Mesenchymal stem cell (in vitro differentiated cells and primary cell): ENCODE results near the gene NDFIP2.

Source experiments
- DNase-seq: peaks from one replicate; pipeline ENCODE4 v3.0.0-alpha.2; 2013
- H2AFZ ChIP-seq: one replicate; pipeline ENCODE4 v1.6.1; 2013; ENCODE audit warnings: low read depth, mild to moderate bottlenecking, control low read depth, inconsistent platforms, low read length, moderate library complexity
- H2AK5ac ChIP-seq: 2 replicates; pipeline ENCODE4 v1.6.1; 2013; ENCODE audit warnings: low read length, moderate library complexity, mild to moderate bottlenecking, inconsistent platforms; ENCODE audit not compliant: severe bottlenecking
- H2BK120ac ChIP-seq: one replicate; pipeline ENCODE4 v1.6.1; 2013; ENCODE audit warnings: low read depth, mild to moderate bottlenecking, inconsistent platforms, low read length, moderate library complexity
- H2BK12ac ChIP-seq, 2 experiments: one replicate each; pipeline ENCODE4 v1.6.1; 2013; ENCODE audit warnings: inconsistent platforms in 2 of 2, low read length in 2 of 2, mild to moderate bottlenecking in 2 of 2, moderate library complexity in 2 of 2, control low read depth in 1 of 2
- H2BK15ac ChIP-seq: one replicate; pipeline ENCODE4 v1.6.1; 2013; ENCODE audit warnings: mild to moderate bottlenecking, low read depth, inconsistent platforms; ENCODE audit not compliant: poor library complexity, severe bottlenecking
- H2BK5ac ChIP-seq: 2 replicates; pipeline ENCODE4 v1.6.1; 2013; ENCODE audit warnings: low read depth, mild to moderate bottlenecking, low read length, control low read depth, inconsistent platforms; ENCODE audit not compliant: poor library complexity, severe bottlenecking
- H3K14ac ChIP-seq, 2 experiments: one replicate each; pipeline ENCODE4 v1.6.1; 2013; ENCODE audit warnings: inconsistent platforms in 2 of 2, low read length in 2 of 2, control low read depth in 1 of 2, mild to moderate bottlenecking in 1 of 2, moderate library complexity in 1 of 2
- H3K18ac ChIP-seq, 2 experiments: one replicate each; pipeline ENCODE4 v1.6.1; 2013; ENCODE audit warnings: inconsistent platforms in 2 of 2, low read length in 2 of 2, control low read depth in 1 of 2, low read depth in 1 of 2, mild to moderate bottlenecking in 1 of 2
- H3K23ac ChIP-seq, 2 experiments: one replicate each; pipeline ENCODE4 v1.6.1; 2013; ENCODE audit warnings: inconsistent platforms in 2 of 2, low read length in 2 of 2, mild to moderate bottlenecking in 2 of 2, moderate library complexity in 2 of 2, control low read depth in 1 of 2
- H3K27ac ChIP-seq: 2 replicates; pipeline ENCODE4 v1.5.1; 2013; ENCODE audit warnings: mild to moderate bottlenecking, moderate library complexity, low read length, control low read depth, inconsistent platforms; ENCODE audit not compliant: poor library complexity, severe bottlenecking
- H3K27me3 ChIP-seq, 2 experiments: 2 replicates each; pipeline versions ENCODE4 v1.6.1 to v1.7.0; 2013; ENCODE audit warnings: low read length in 2 of 2, mild to moderate bottlenecking in 2 of 2, moderate library complexity in 2 of 2, control low read depth in 1 of 2, inconsistent platforms in 1 of 2; ENCODE audit not compliant: control insufficient read depth in 1 of 2, insufficient read depth in 1 of 2
- H3K36me3 ChIP-seq, 2 experiments: 2 replicates each; pipeline versions ENCODE4 v1.6.1 to v1.7.0; 2013; ENCODE audit warnings: low read length in 2 of 2, control low read depth in 1 of 2, inconsistent platforms in 1 of 2, low read depth in 1 of 2, mild to moderate bottlenecking in 1 of 2; ENCODE audit not compliant: insufficient read depth in 2 of 2, control insufficient read depth in 1 of 2
- H3K4ac ChIP-seq, 2 experiments: one replicate each; pipeline ENCODE4 v1.6.1; 2013; ENCODE audit warnings: inconsistent platforms in 2 of 2, low read length in 2 of 2, mild to moderate bottlenecking in 2 of 2, moderate library complexity in 2 of 2, control low read depth in 1 of 2, low read depth in 1 of 2
- H3K4me1 ChIP-seq: 2 replicates; pipeline ENCODE4 v1.6.1; 2013; ENCODE audit warnings: low read depth, low read length, control low read depth; ENCODE audit not compliant: control insufficient read depth, insufficient read depth
- H3K4me2 ChIP-seq: 2 replicates; pipeline ENCODE4 v1.6.1; 2013; ENCODE audit warnings: low read length, mild to moderate bottlenecking, inconsistent platforms; ENCODE audit not compliant: poor library complexity, severe bottlenecking
- H3K4me3 ChIP-seq, 2 experiments: 2 replicates each; pipeline versions ENCODE4 v1.5.1 to v1.7.0; 2013; ENCODE audit warnings: low read length in 2 of 2, mild to moderate bottlenecking in 2 of 2, control low read depth in 1 of 2, low read depth in 1 of 2; ENCODE audit not compliant: insufficient read depth in 1 of 2
- H3K79me1 ChIP-seq: replicated peaks from 2 replicates; pipeline ENCODE4 v1.6.1; 2013; ENCODE audit warnings: mild to moderate bottlenecking, control low read depth, low read length, inconsistent platforms; ENCODE audit not compliant: poor library complexity, severe bottlenecking
- H3K9ac ChIP-seq: 2 replicates; pipeline ENCODE4 v1.7.0; 2013; ENCODE audit warnings: mild to moderate bottlenecking, low read length, moderate library complexity
- H3K9me3 ChIP-seq: 2 replicates; pipeline ENCODE4 v1.7.0; 2013; ENCODE audit warnings: mild to moderate bottlenecking, low read length; ENCODE audit not compliant: control insufficient read depth
- H4K8ac ChIP-seq: one replicate; pipeline ENCODE4 v1.6.1; 2013; ENCODE audit warnings: inconsistent platforms, mild to moderate bottlenecking, low read length, moderate library complexity
- H4K91ac ChIP-seq: one replicate; pipeline ENCODE4 v1.6.1; 2013; ENCODE audit warnings: mild to moderate bottlenecking, low read length, inconsistent platforms
- WGBS: methylation state at CpG from one replicate; pipeline ENCODE4 v1.1.7; 2013; ENCODE audit warnings: mixed read lengths; 5-methylcytosine and 5-hydroxymethylcytosine counted together

Gene NDFIP2

GRCh38 chr13:79435561-79435990 is 45.4 kb upstream of the NDFIP2 start:
- Histone ChIP-seq H3K4me3 (no peak overlapping the region), H3K36me3 (peaks cover 0 to 5% of the 10 kb centered on the region in 2 experiments), H2BK5ac (no peak overlapping the region), H3K9ac (no peak overlapping the region), H3K27me3 (no peaks in the 10 kb centered on the region), H3K79me1 (no peaks in the 10 kb centered on the region), H3K4me2 (no peak overlapping the region), H4K91ac (no peak overlapping the region), H4K8ac (no peak overlapping the region), H3K4me1 (no peaks in the 10 kb centered on the region), H3K27ac (no peak overlapping the region), H2BK120ac (no peak overlapping the region), H3K9me3 (no peaks in the 10 kb centered on the region), H2AFZ (no peak overlapping the region), H3K23ac (no peak overlapping the region), H2AK5ac (no peak overlapping the region), H2BK15ac (no peak overlapping the region), H3K4ac (no peak overlapping the region), H3K14ac (no peak overlapping the region), H3K18ac (no peak overlapping the region), H2BK12ac (no peak overlapping the region)
- WGBS, result no CpG with 5 or more reads among the region's 1 CpG
- DNase-seq, result peak; percentile 57

- H3K4ac ChIP-seq, result no peak overlapping the region
- no peak overlapping the region for H3K14ac ChIP-seq
- no peak overlapping the region for H2BK12ac ChIP-seq
- H4K8ac ChIP-seq, result no peak overlapping the region
- no peak overlapping the region for H3K4me2 ChIP-seq
- H2AFZ ChIP-seq, result no peak overlapping the region
- H2BK15ac ChIP-seq, result no peak overlapping the region
- H3K4me3 ChIP-seq, result no peak overlapping the region
- H2BK120ac ChIP-seq, result no peak overlapping the region
- H3K79me1 ChIP-seq, result no peaks in the 10 kb centered on the region
- H3K9me3 ChIP-seq, result no peaks in the 10 kb centered on the region
- H4K91ac ChIP-seq, result no peak overlapping the region
- no peaks in the 10 kb centered on the region for H3K27me3 ChIP-seq
- H3K9ac ChIP-seq, result no peak overlapping the region
- no peak overlapping the region for H2BK5ac ChIP-seq
- H2AK5ac ChIP-seq, result no peak overlapping the region
- H3K36me3 ChIP-seq, result no peaks in the 10 kb centered on the region
- no peak overlapping the region for H3K27ac ChIP-seq
- no peak for DNase-seq
- WGBS, result no CpG with 5 or more reads among the region's 1 CpG
- H3K23ac ChIP-seq, result no peak overlapping the region
- no peak overlapping the region for H3K18ac ChIP-seq
- H3K4me1 ChIP-seq, result no peaks in the 10 kb centered on the region
Measured at GRCh38 chr13:79439275-79439674, 41.7 kb upstream of the NDFIP2 start.

- no peak overlapping the region for H3K18ac ChIP-seq
- H4K91ac ChIP-seq, result no peak overlapping the region
- no peak overlapping the region for H2BK120ac ChIP-seq
- no peak overlapping the region for H2BK15ac ChIP-seq
- no peaks in the 10 kb centered on the region for H3K4me1 ChIP-seq
- WGBS, result 84% methylated on average over 5 of the region's 5 CpGs
- H3K14ac ChIP-seq, result no peak overlapping the region
- H3K36me3 ChIP-seq, result no peaks in the 10 kb centered on the region
- H3K9ac ChIP-seq, result no peak overlapping the region
- H3K27ac ChIP-seq, result no peak overlapping the region
- no peak overlapping the region for H3K4me3 ChIP-seq
- H3K27me3 ChIP-seq, result no peaks in the 10 kb centered on the region
- H3K23ac ChIP-seq, result no peak overlapping the region
- DNase-seq, result no peak
- no peaks in the 10 kb centered on the region for H3K9me3 ChIP-seq
- no peak overlapping the region for H2AFZ ChIP-seq
- no peaks in the 10 kb centered on the region for H3K79me1 ChIP-seq
- no peak overlapping the region for H2BK5ac ChIP-seq
- H2AK5ac ChIP-seq, result no peak overlapping the region
- no peak overlapping the region for H4K8ac ChIP-seq
- H2BK12ac ChIP-seq, result no peak overlapping the region
- H3K4ac ChIP-seq, result no peak overlapping the region
- no peak overlapping the region for H3K4me2 ChIP-seq
Measured at GRCh38 chr13:79440958-79441528, 39.9 kb upstream of the NDFIP2 start.

- Histone ChIP-seq H3K9ac (no peak overlapping the region), H3K27ac (no peak overlapping the region), H2BK12ac (no peak overlapping the region), H3K23ac (no peak overlapping the region), H2AK5ac (no peak overlapping the region), H4K91ac (no peak overlapping the region), H3K27me3 (no peaks in the 10 kb centered on the region), H3K4me2 (no peak overlapping the region), H2BK5ac (no peak overlapping the region), H3K14ac (no peak overlapping the region), H3K4ac (no peak overlapping the region), H3K36me3 (no peaks in the 10 kb centered on the region), H3K18ac (no peak overlapping the region), H3K79me1 (no peaks in the 10 kb centered on the region), H2BK15ac (no peak overlapping the region), H2BK120ac (no peak overlapping the region), H3K4me1 (no peaks in the 10 kb centered on the region), H2AFZ (no peak overlapping the region), H3K9me3 (no peaks in the 10 kb centered on the region), H3K4me3 (no peak overlapping the region), H4K8ac (no peak overlapping the region)
- WGBS, result no CpG with 5 or more reads among the region's 1 CpG
- no peak for DNase-seq
Measured at GRCh38 chr13:79442221-79442620, 38.7 kb upstream of the NDFIP2 start.
